HG02610 (cell line): ENCODE data around the gene RBPJ.
A peak's percentile ranks its signal among the peaks of the same experiment; 100 is the strongest.
"Not testable (repeated sequence)": the region's sequence is repeated elsewhere in the genome, so short reads cannot be mapped to it uniquely, and the experiment has no call there.

Source experiments
- ATAC-seq: cut with Tn5 transposase; IDR thresholded peaks from one replicate; pipeline ENCODE4 v1.9.1; 2021; ENCODE audit warnings: mild to moderate bottlenecking, moderate library complexity; ENCODE audit not compliant: unreplicated experiment

Gene RBPJ

GRCh38 chr4:26369132-26369531 lies 48.3 kb downstream of the RBPJ start:
- ATAC-seq = no peak

GRCh38 chr4:26369581-26369980 lies 48.8 kb downstream of the RBPJ start:
- no peak for ATAC-seq

- no peak for ATAC-seq
Observed at GRCh38 chr4:26372076-26372475, 51.3 kb downstream of the RBPJ start.

- ATAC-seq = peak; percentile 73
Observed at GRCh38 chr4:26372525-26373172, 51.8 kb downstream of the RBPJ start.

- no peak for ATAC-seq
Observed at GRCh38 chr4:26375551-26375950, 54.7 kb downstream of the RBPJ start.

- peak; percentile 38 for ATAC-seq
Observed at GRCh38 chr4:26377328-26378311, 56.8 kb downstream of the RBPJ start.

- ATAC-seq = no peak
Observed at GRCh38 chr4:26379837-26380236, 59.0 kb downstream of the RBPJ start.

GRCh38 chr4:26380740-26381139 lies 59.9 kb downstream of the RBPJ start:
- ATAC-seq = no peak

GRCh38 chr4:26384380-26385057 lies 63.7 kb downstream of the RBPJ start:
- ATAC-seq = no peak

- ATAC-seq = no peak
Observed at GRCh38 chr4:26385690-26386089, 64.9 kb downstream of the RBPJ start.

- no peak for ATAC-seq
Observed at GRCh38 chr4:26386386-26386785, 65.6 kb downstream of the RBPJ start.

- ATAC-seq = no peak
Observed at GRCh38 chr4:26388671-26389070, 67.9 kb downstream of the RBPJ start.

GRCh38 chr4:26397086-26397485 lies 76.3 kb downstream of the RBPJ start:
- ATAC-seq = no peak

- ATAC-seq = no peak
Observed at GRCh38 chr4:26400132-26400531, 79.3 kb downstream of the RBPJ start.

GRCh38 chr4:26402017-26402416 lies 81.2 kb downstream of the RBPJ start:
- not testable (repeated sequence) for ATAC-seq

- ATAC-seq = no peak
Observed at GRCh38 chr4:26402458-26402857, 81.6 kb downstream of the RBPJ start.

- ATAC-seq = no peak
Observed at GRCh38 chr4:26404743-26405206, 84.0 kb downstream of the RBPJ start.

- ATAC-seq = no peak
Observed at GRCh38 chr4:26406346-26406975, 85.6 kb downstream of the RBPJ start.

- no peak for ATAC-seq
Observed at GRCh38 chr4:26407476-26407875, 86.7 kb downstream of the RBPJ start.

- no peak for ATAC-seq
Observed at GRCh38 chr4:26410385-26411293, 89.8 kb downstream of the RBPJ start.
